ENCODE data around the gene AGAP1.

AGAP1 gene

DNA sequence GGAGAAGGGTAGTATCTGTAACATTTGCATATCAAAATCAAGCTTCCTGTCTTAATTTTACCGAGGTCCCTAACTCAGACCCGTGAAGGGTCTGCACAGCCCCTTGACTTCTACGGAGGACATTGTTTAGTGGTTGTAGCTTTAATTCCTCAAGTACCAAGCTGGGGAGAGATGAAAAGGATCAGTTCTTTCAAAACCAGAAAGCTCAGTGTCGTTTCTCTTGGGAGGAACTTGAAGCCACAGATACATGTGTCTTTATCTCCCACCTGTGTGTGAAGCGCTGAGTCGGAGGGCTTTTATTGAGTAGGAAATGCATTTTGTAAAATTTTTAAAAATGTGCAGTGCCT lies 410.7 kb downstream of the AGAP1 start:
- no peak for DNase-seq

- DNase-seq: no peak
These were observed 415.0 kb downstream of the AGAP1 start for GRCh38 chr2:235908826-235909225.

GRCh38 chr2:235909358-235909757 lies 415.5 kb downstream of the AGAP1 start:
- no peak for DNase-seq

DNA sequence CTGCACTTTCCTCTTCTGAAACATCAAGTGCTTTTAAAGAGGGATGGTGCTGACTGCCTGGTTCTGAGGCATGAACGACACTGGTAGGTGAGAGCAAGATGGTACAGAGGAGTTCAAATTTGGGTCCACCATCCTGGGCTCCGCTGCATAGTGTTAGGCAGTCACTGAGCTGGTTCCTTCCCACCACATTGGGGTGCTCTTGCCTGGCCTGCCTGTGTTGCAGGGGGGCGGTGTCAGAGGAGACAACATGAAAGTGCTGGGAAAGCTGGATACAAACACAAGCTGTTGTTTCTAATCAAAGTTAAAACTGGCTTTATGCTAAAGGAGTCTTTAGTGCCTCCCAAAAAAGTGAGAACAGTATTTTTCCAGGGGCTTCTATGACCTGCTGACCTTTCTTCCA lies 416.2 kb downstream of the AGAP1 start:
- DNase-seq: no peak

GRCh38 chr2:235911125-235911524 lies 417.3 kb downstream of the AGAP1 start:
- no peak for DNase-seq

DNA sequence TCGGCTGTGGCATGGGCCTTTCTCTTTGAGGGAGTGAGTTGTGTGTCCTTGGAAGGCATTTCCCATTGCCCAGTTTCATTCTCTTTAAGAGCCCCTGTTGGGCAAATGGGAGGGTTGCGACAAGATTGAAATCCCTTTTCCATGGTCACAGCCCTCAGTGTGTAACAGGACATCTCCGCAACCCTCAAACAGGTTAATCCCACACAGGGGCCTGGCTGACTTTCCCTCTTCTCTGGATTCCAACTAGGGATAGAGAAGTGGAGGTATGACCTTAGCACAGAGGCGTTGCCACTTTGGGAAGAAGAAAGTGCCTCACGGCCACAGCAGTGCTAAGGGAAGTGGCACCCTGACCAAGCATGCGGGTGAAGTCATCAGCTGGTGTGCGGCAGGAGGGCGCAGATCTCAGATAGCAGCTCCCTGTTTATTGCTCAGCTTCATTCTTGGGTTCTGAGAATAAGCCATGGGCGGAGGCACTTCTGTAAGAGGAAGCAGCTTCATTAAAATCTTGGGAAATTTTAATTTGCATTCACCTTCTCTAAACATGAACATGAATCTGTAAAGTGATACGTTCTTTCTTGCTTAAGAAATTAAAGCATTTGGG lies 417.9 kb downstream of the AGAP1 start:
- DNase-seq: no peak

GRCh38 chr2:235914756-235915155 lies 420.9 kb downstream of the AGAP1 start:
- DNase-seq: no peak

GRCh38 chr2:235917506-235917905 lies 423.7 kb downstream of the AGAP1 start:
- DNase-seq: no peak

DNA sequence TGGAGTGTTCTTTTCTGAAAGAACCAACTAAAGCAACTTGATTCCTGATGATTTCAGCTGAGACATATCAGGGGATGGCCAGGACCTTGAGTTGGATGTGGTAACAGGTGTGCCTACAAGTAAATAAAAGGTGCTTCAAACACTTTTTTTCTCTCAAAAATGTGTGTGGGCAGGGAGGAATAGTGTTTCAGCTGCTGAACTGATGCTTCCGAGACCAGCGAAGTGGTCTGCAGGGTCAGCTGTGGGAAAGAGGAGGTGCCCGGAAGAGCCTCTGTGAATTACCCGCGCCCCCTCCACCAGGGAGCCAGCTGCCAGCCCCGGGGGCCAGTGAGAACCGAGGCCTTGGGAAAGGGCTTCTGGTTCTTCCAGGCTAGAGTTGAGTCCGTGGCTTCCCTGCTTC lies 425.0 kb downstream of the AGAP1 start:
- no peak for DNase-seq

- DNase-seq: no peak
These were observed 426.5 kb downstream of the AGAP1 start for GRCh38 chr2:235920216-235920865.

DNA sequence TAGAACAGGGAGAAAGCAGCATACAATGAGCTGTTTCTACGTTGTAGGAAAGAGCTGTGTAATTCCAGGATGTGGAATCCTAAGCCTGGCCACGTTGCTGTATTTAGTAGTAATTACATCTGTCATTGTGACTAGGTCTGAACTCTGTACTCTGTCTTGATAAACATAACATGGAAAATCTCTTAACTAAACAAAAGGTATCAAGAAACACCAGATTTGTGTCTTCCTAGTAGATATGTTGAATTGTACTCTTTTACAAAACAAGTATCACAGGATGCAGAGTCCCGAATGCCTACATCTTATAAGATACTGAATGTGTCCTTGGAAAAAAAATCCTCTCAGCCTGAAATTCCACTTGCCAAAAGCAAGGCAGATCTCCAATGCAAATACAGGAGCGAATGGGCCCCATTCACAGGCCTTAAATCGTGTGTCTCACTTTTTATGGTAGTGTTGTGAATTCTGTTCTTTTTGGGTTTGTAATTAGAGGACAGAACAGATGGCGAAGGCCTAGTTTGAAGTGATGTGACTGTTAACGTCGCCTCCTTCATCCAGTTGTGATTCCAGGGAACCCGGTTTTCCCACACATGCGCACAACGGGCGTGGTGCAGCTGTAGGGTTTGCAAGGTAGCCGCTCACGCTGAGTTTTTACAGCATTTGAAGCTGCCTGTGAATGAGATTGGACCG lies 427.8 kb downstream of the AGAP1 start:
- DNase-seq: no peak

GRCh38 chr2:235922839-235923238 lies 429.0 kb downstream of the AGAP1 start:
- DNase-seq: no peak

DNA sequence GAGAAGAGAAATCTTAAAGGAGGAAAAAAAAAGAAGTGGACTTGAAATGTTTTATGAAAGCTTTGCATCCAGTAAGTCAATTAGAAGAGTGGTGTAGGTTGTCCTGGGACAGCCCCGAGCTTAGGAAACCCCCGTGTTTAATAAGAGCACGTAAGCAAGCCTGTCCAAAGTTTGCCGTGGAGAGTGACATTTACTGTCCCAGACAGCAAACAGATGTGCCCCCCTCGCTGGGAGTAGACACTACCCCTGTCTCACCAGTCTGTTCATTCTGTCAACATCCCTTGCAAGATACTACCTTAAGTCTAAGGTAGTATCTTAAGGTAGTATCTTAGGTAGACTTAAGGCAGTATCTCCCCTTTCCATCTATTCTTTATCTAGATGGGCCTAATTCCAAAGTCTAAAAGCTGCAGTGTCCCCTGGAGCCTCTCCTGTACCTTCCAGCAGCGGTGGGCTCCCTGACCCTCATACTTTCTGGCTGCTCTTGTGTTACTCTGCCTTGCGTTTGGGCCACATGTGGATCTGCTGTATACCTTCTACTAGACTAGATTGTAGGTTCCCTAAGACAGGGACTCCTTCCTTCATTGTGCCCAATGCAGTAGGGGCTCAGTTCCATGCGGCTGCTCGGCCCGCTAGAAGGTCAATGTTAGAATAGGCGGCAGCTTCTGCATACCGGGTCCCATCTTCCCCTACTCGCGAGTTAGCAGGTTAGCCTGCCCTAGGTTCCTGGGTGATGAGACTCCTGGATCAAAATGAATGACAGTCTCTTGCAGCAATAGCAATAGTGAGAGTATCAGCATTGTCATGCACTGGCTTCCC lies 430.2 kb downstream of the AGAP1 start:
- no peak for DNase-seq

DNA sequence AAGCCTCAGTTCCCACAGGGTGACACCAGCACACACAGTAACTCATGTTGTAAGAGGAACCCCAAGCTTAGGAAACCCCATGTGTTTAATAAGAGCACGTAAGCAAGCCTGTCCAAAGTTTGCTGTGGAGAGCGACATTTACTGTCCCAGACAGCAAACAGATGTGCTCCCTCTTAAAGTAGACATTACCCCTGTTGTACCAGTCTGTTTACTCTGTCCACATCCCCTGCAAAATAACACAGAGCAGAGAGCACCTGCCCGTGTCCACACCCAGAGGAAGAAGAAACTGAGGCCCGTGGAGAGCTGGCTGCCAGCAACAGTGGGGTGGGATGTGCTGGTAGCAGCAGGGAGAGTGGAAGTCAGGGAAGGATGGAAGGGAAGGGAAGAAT lies 430.8 kb downstream of the AGAP1 start:
- no peak for DNase-seq

DNA sequence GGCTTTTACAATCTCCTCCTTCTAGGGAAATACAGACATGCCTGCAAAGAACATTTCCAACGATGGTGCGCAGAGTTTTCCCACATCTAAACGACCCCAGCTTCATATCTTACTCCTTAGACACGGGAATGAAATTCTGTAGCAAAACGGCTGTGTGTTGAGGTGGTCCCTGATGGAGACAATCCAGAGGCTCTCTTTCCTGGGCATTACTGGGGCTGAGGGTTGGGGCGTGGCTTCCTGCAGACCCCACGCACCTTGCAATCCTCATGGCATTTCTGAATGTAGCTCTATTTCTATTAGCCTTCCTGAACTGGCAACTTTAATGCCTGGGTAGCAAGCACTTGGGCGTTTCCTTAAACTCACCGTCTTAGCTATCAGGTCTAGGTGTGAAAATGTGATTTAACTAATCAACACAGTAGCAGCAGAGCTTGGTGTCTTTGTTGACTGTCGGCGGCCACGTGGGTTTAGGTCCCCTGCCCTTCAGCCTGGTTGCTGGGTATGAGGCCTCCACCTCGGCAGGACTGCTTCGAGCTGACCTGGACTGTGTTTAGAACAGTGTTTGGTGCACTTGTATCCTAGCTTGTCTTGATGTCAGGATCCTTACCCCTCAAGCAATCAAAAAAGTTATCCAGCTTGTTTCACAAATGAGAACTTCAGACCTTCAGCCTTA lies 431.5 kb downstream of the AGAP1 start:
- no peak for DNase-seq

- no peak for DNase-seq
These were observed 432.4 kb downstream of the AGAP1 start for GRCh38 chr2:235926229-235926628.

DNA sequence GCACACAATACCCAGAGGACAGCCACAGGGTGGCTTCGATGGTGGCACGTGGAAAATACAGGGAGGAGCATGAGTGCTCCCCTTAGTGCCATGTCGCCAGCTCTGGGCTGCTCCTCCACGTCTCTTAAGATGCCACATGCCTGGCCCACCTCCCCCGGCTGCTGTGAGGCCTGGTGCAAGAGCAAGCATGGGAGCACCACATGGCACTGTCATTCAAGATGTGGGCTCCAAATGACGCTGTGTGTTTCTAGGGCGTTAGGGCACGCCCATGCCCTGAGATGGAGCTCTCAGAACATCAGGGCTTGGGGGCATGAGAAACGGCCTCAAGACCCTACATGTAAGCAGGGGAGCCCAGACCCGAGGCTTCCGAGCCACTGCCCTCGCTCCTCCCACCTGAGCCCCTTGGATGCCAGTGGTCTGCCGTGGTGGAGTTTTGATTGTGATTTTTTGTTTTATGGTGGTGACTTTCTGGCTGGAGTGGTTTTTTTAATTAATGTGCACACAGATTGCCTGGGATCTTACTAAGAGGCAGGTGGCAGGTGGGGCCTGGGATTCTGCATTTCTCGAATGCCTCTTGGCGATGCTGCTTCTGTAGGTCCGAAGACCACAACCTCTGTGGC lies 435.0 kb downstream of the AGAP1 start:
- DNase-seq: no peak

DNA sequence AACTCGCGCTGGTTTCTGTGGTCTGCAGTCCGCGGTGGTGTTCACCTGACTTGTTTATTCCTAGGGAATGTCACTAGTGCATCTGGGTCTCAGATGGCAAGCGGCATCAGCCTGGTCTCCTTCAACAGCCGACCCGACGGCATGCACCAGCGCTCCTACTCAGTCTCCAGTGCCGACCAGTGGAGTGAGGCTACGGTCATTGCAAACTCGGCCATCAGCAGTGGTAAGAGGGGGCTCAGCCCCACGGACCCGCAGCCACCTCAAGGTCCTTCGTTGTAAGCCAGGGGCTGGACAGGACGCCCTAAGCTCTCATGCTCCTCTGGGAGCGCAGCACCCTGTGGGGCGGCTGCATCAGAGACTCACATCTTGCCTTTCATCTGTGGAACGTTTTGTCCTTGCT lies 436.9 kb downstream of the AGAP1 start:
- DNase-seq: no peak

DNA sequence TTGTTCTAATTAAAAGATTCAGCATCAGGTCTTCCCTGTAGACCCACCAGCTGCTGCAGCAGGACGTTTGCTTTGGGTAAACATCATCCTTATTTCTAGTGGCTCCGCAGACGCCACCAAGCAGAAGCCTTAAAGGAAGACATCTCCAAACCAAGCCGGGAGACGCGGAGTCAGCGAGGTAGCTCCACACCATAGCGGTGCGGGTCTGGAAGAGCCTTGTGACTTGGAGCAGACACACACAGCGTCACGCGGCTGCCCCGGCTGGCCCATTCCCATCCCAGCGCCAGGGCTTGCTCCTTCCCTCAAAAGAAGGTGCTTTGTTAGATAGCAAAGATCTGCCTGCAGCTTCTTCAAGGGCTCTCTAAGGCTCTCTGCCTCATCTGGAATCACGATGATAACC lies 437.8 kb downstream of the AGAP1 start:
- DNase-seq: no peak

- DNase-seq: no peak
These were observed 440.4 kb downstream of the AGAP1 start for GRCh38 chr2:235934059-235934773.

DNA sequence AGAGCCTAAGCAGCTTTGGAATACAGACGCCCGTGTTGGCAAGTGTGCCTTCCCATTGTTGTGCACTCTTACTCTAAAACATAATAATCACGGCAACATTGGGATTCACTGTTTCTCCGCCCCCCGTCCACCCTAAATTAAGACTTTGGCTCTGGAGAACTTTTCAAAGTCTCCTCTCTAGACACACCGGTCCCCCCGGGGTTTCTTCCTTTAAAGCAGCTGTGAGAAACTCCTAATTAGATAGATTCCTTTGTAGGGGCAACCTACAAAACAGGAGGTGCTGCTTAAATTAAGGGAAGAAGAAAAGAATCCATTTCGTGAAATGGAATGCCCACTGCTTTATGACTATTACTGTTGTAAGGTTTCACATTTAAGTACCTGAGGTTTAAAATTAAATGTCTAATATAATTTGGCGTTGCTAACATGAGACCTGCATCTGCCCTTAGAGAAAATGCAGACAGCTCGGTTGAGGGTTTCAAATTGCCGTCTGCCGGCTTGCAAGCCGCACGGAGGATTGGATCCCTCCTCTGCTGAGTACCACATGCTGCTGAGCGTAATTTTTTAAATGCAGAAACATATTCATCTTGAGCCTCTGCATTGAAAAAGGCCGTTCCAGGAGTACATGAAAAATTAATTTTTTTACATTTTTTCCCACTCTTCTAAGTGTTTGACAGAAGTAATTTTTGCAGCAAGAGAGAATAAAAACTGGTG lies 441.1 kb downstream of the AGAP1 start:
- no peak for DNase-seq
